PC-9 (cell line): ENCODE data around the gene LAMB4.

Experiments used
- EZH2 ChIP-seq: fragments of 200-600 bp; sonication (generic); IDR thresholded peaks from 2 replicates; pipeline ENCODE4 v1.8.0; 2017; ENCODE audit warnings: antibody characterized with exemption, low read depth
- TF ChIP-seq, protein P1 (sequence below): fragments of 200-600 bp; sonication (generic); conservative IDR thresholded peaks from 2 replicates; pipeline ENCODE4 v1.6.1; 2017; ENCODE audit warnings: mixed run types, antibody characterized with exemption, mild to moderate bottlenecking, moderate library complexity

GRCh38 chr7:108145401-108145800, 15.2 kb upstream of the LAMB4 start:
- TF ChIP-seq, protein P1, sequence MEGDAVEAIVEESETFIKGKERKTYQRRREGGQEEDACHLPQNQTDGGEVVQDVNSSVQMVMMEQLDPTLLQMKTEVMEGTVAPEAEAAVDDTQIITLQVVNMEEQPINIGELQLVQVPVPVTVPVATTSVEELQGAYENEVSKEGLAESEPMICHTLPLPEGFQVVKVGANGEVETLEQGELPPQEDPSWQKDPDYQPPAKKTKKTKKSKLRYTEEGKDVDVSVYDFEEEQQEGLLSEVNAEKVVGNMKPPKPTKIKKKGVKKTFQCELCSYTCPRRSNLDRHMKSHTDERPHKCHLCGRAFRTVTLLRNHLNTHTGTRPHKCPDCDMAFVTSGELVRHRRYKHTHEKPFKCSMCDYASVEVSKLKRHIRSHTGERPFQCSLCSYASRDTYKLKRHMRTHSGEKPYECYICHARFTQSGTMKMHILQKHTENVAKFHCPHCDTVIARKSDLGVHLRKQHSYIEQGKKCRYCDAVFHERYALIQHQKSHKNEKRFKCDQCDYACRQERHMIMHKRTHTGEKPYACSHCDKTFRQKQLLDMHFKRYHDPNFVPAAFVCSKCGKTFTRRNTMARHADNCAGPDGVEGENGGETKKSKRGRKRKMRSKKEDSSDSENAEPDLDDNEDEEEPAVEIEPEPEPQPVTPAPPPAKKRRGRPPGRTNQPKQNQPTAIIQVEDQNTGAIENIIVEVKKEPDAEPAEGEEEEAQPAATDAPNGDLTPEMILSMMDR = no peak
- TF ChIP-seq EZH2 = no peak
